ENCODE results near the gene SYNPO. TPM values are rescaled to one million over a fixed set of nuclear protein-coding genes. Genes with fewer than 3 reads are reported as not detected.

SYNPO gene
- polyA plus RNA-seq, 1 donor (not counting 4 experiments of a cell fraction or from before 2014, with no cell fraction given) = 6.0 TPM

- FAIRE-seq (no peak), DNase-seq (ENCODE audit: low read depth, low spot score) (no peak)
- H3K9ac ChIP-seq (ENCODE audit: control insufficient read depth, extremely low read depth, insufficient read depth, low read length) = no peak overlapping the region
- no peaks in the 10 kb centered on the region for H4K20me1 ChIP-seq (ENCODE audit: control insufficient read depth, extremely low read depth, insufficient read depth, low read length)
- no peaks in the 10 kb centered on the region for H3K9me1 ChIP-seq (ENCODE audit: control insufficient read depth, extremely low read depth, insufficient read depth, low read length)
- no peak overlapping the region for H3K27ac ChIP-seq (ENCODE audit: control insufficient read depth, insufficient read depth, low read length)
- no peaks in the 10 kb centered on the region for H3K36me3 ChIP-seq (ENCODE audit: control insufficient read depth in 2 of 2, extremely low read depth in 1 of 2, insufficient read depth in 2 of 2, low read length in 2 of 2)
- no peak for TF ChIP-seq CTCF (optimal IDR thresholded peaks at IDR 0.05 in 1 of 3, IDR thresholded peaks at IDR 0.05 in 1 of 3, conservative IDR thresholded peaks at IDR 0.05 in 1 of 3; ENCODE audit: extremely low read depth in 1 of 3, insufficient read depth in 2 of 3, low read length in 3 of 3)
- TF ChIP-seq EZH2 (IDR thresholded peaks at IDR 0.05; ENCODE audit: low read length) = no peak
- H3K4me2 ChIP-seq (ENCODE audit: control insufficient read depth, extremely low read depth, insufficient read depth, low read depth, low read length) = no peak overlapping the region
- H2AFZ ChIP-seq (ENCODE audit: control insufficient read depth, low read length) = no peak overlapping the region
- H3K4me3 ChIP-seq (ENCODE audit: control insufficient read depth in 2 of 3, extremely low read depth in 1 of 3, insufficient read depth in 2 of 3, low read depth in 1 of 3, low read length in 3 of 3) = no peak overlapping the region
- no peaks in the 10 kb centered on the region for H3K9me3 ChIP-seq (ENCODE audit: control insufficient read depth, low read depth, low read length)
- H3K27me3 ChIP-seq (ENCODE audit: control insufficient read depth, extremely low read depth, insufficient read depth, low read length) = no peaks in the 10 kb centered on the region
- dilution Hi-C loops (cut with MboI; ENCODE audit: extremely low pct_ligation_motif_present, low sequenced_read_pairs) = no loop called here
- H3K79me2 ChIP-seq (ENCODE audit: control insufficient read depth, insufficient read depth, low read length) = no peaks in the 10 kb centered on the region
- H3K4me1 ChIP-seq (ENCODE audit: control insufficient read depth, extremely low read depth, insufficient read depth, low read length) = peaks cover 14% of the 10 kb centered on the region
These were observed 22.5 kb downstream of the SYNPO start for GRCh38 chr5:150662731-150663516.

GRCh38 chr5:150663936-150664335 lies 23.5 kb downstream of the SYNPO start:
- Histone ChIP-seq H4K20me1 (ENCODE audit: control insufficient read depth, extremely low read depth, insufficient read depth, low read length) (no peaks in the 10 kb centered on the region), H3K27ac (ENCODE audit: control insufficient read depth, insufficient read depth, low read length) (no peak overlapping the region), H3K9me3 (ENCODE audit: control insufficient read depth, low read depth, low read length) (no peaks in the 10 kb centered on the region), H3K9ac (ENCODE audit: control insufficient read depth, extremely low read depth, insufficient read depth, low read length) (no peak overlapping the region), H3K36me3 (ENCODE audit: control insufficient read depth in 2 of 2, extremely low read depth in 1 of 2, insufficient read depth in 2 of 2, low read length in 2 of 2) (no peaks in the 10 kb centered on the region), H3K27me3 (ENCODE audit: control insufficient read depth, extremely low read depth, insufficient read depth, low read length) (no peaks in the 10 kb centered on the region), H3K79me2 (ENCODE audit: control insufficient read depth, insufficient read depth, low read length) (no peaks in the 10 kb centered on the region), H3K4me2 (ENCODE audit: control insufficient read depth, extremely low read depth, insufficient read depth, low read depth, low read length) (no peak overlapping the region), H2AFZ (ENCODE audit: control insufficient read depth, low read length) (no peak overlapping the region), H3K4me1 (ENCODE audit: control insufficient read depth, extremely low read depth, insufficient read depth, low read length) (peaks cover 14% of the 10 kb centered on the region), H3K4me3 (ENCODE audit: control insufficient read depth in 2 of 3, extremely low read depth in 1 of 3, insufficient read depth in 2 of 3, low read depth in 1 of 3, low read length in 3 of 3) (no peak overlapping the region), H3K9me1 (ENCODE audit: control insufficient read depth, extremely low read depth, insufficient read depth, low read length) (no peaks in the 10 kb centered on the region)
- FAIRE-seq = peak; percentile 74
- dilution Hi-C loops (cut with MboI; ENCODE audit: extremely low pct_ligation_motif_present, low sequenced_read_pairs) = no loop called here
- DNase-seq (ENCODE audit: low read depth, low spot score) = no peak
- TF ChIP-seq CTCF (optimal IDR thresholded peaks at IDR 0.05 in 1 of 3, IDR thresholded peaks at IDR 0.05 in 1 of 3, conservative IDR thresholded peaks at IDR 0.05 in 1 of 3; ENCODE audit: extremely low read depth in 1 of 3, insufficient read depth in 2 of 3, low read length in 3 of 3) = no peak
- TF ChIP-seq EZH2 (IDR thresholded peaks at IDR 0.05; ENCODE audit: low read length) = no peak
